H1 (cell line): ENCODE results near the gene STK40. TPM values are rescaled to one million over a fixed set of nuclear protein-coding genes. Genes with fewer than 3 reads are reported as not detected.

Experiments
- CTCF ChIA-PET: fragments of 300-600 bp; sonication (Branson Sonifier 250); formaldehyde crosslinking; loops from one replicate; lab custom pipeline; 2021; ENCODE audit not compliant: partially characterized antibody; lab: Charles Lee
- POLR2A ChIA-PET: fragments of 300-600 bp; sonication (Branson Sonifier 250); formaldehyde crosslinking; loops from one replicate; lab custom pipeline; 2021; ENCODE audit warnings: inconsistent platforms; ENCODE audit not compliant: partially characterized antibody; lab: Charles Lee
- DNase-seq, 2 experiments: peaks; one replicate each; pipeline versions ENCODE4 v3.0.0 to v3.0.0-alpha.2; 2010 to 2022; ENCODE audit warnings: low spot score in 2 of 2, low read depth in 1 of 2, mixed read lengths in 1 of 2
- FAIRE-seq: peaks from 2 replicates; lab custom pipeline; 2011; peaks lifted over from hg19 to GRCh38; lab: Jason Lieb, UNC
- H2AFZ ChIP-seq: 2 replicates; pipeline ENCODE4 v1.8.1; 2012; ENCODE audit warnings: low read length, inconsistent platforms
- H2AK5ac ChIP-seq: 2 replicates; pipeline ENCODE4 v1.6.1; 2013; ENCODE audit warnings: low read depth, low read length
- H2BK120ac ChIP-seq: replicated peaks from 2 replicates; pipeline ENCODE3; 2013; ENCODE audit warnings: low read depth, low read length, inconsistent platforms
- H2BK12ac ChIP-seq: 2 replicates; pipeline ENCODE4 v1.6.1; 2013; ENCODE audit warnings: low read depth, low read length
- H2BK15ac ChIP-seq: 2 replicates; pipeline ENCODE4 v1.6.1; 2013; ENCODE audit warnings: low read length
- H2BK20ac ChIP-seq: 2 replicates; pipeline ENCODE4 v1.6.1; 2013; ENCODE audit warnings: low read length
- H2BK5ac ChIP-seq: 2 replicates; pipeline ENCODE4 v1.6.1; 2013; ENCODE audit warnings: low read depth, low read length
- H3K14ac ChIP-seq: 2 replicates; pipeline ENCODE4 v1.6.1; 2013; ENCODE audit warnings: inconsistent platforms; ENCODE audit not compliant: insufficient read length
- H3K18ac ChIP-seq: 2 replicates; pipeline ENCODE4 v1.6.1; 2013; ENCODE audit warnings: low read length; ENCODE audit errors: extremely low read depth
- H3K23ac ChIP-seq: 2 replicates; pipeline ENCODE4 v1.6.1; 2013; ENCODE audit warnings: inconsistent platforms; ENCODE audit not compliant: insufficient read length
- H3K23me2 ChIP-seq: 2 replicates; pipeline ENCODE4 v1.6.1; 2013; ENCODE audit warnings: low read depth, low read length
- H3K27ac ChIP-seq: 2 replicates; pipeline ENCODE4 v1.6.1; 2011; ENCODE audit warnings: low read depth, low read length, inconsistent platforms
- H3K27me3 ChIP-seq, 4 experiments: replicated peaks in 1 of 4; 1 replicate in 1 of 4; 2 replicates in 3 of 4; pipeline versions ENCODE4 v1.6.1 to v1.8.1; 2011 to 2013; ENCODE audit warnings: low read length in 3 of 4, mild to moderate bottlenecking in 3 of 4, inconsistent platforms in 2 of 4, mixed read lengths in 2 of 4, moderate library complexity in 1 of 4; ENCODE audit not compliant: control insufficient read depth in 3 of 4, insufficient read depth in 3 of 4; ENCODE audit errors: extremely low read depth in 1 of 4
- H3K36me3 ChIP-seq, 4 experiments: 2 replicates each; pipeline versions ENCODE4 v1.6.1 to v1.8.1; 2011 to 2013; ENCODE audit warnings: mild to moderate bottlenecking in 4 of 4, low read length in 3 of 4, moderate library complexity in 2 of 4, control low read depth in 1 of 4, inconsistent platforms in 1 of 4; ENCODE audit not compliant: insufficient read depth in 4 of 4, control insufficient read depth in 2 of 4
- H3K4ac ChIP-seq: replicated peaks from 2 replicates; pipeline ENCODE3; 2013; ENCODE audit warnings: low read length, low read depth, mixed read lengths, inconsistent platforms; ENCODE audit not compliant: insufficient read length
- H3K4me1 ChIP-seq, 4 experiments: replicated peaks in 1 of 4; 1 replicate in 1 of 4; 2 replicates in 3 of 4; pipeline versions ENCODE4 v1.6.1 to v1.8.1; 2011 to 2013; ENCODE audit warnings: low read length in 3 of 4, inconsistent platforms in 2 of 4, mixed read lengths in 1 of 4; ENCODE audit not compliant: insufficient read depth in 4 of 4, control insufficient read depth in 3 of 4
- H3K4me2 ChIP-seq, 2 experiments: 2 replicates each; pipeline versions ENCODE4 v1.6.1 to v1.8.1; 2011 to 2013; ENCODE audit warnings: low read depth in 2 of 2, low read length in 2 of 2, control low read depth in 1 of 2, inconsistent platforms in 1 of 2, mild to moderate bottlenecking in 1 of 2; ENCODE audit not compliant: insufficient read depth in 1 of 2
- H3K4me3 ChIP-seq, 4 experiments: fragments of 200-600, 300-600 bp in 1 of 4; sonication (generic), shearing (Covaris generic), sonication (Bioruptor Twin) in 1 of 4; 2 replicates each; pipeline versions ENCODE4 v1.5.1 to v1.8.1; 2011 to 2016; ENCODE audit warnings: low read length in 4 of 4, low read depth in 3 of 4, control low read depth in 2 of 4, inconsistent platforms in 2 of 4, mild to moderate bottlenecking in 2 of 4, mixed read lengths in 1 of 4, moderate library complexity in 1 of 4; ENCODE audit not compliant: insufficient read depth in 2 of 4; ENCODE audit errors: extremely low read depth in 1 of 4
- H3K56ac ChIP-seq: replicated peaks from 2 replicates; pipeline ENCODE3; 2013; ENCODE audit warnings: low read depth, mild to moderate bottlenecking, mixed read lengths, low read length, inconsistent platforms; ENCODE audit not compliant: insufficient read length
- H3K79me1 ChIP-seq: 2 replicates; pipeline ENCODE4 v1.6.1; 2013; ENCODE audit warnings: low read depth, low read length, control low read depth
- H3K79me2 ChIP-seq, 2 experiments: 2 replicates each; pipeline versions ENCODE4 v1.6.1 to v1.8.1; 2012 to 2013; ENCODE audit warnings: low read length in 2 of 2, mild to moderate bottlenecking in 2 of 2, inconsistent platforms in 1 of 2; ENCODE audit not compliant: insufficient read depth in 2 of 2, control insufficient read depth in 1 of 2
- H3K9ac ChIP-seq, 4 experiments: replicated peaks in 1 of 4; 1 replicate in 1 of 4; 2 replicates in 3 of 4; pipeline versions ENCODE4 v1.6.1 to v1.8.1; 2011 to 2013; ENCODE audit warnings: low read depth in 3 of 4, low read length in 3 of 4, control low read depth in 2 of 4, mild to moderate bottlenecking in 2 of 4, moderate library complexity in 2 of 4, inconsistent platforms in 1 of 4; ENCODE audit errors: extremely low read depth in 1 of 4
- H3K9me3 ChIP-seq, 2 experiments: 2 replicates each; pipeline versions ENCODE4 v1.6.1 to v1.8.1; 2012 to 2013; ENCODE audit warnings: mild to moderate bottlenecking in 2 of 2, moderate library complexity in 2 of 2, control low read depth in 1 of 2, inconsistent platforms in 1 of 2, low read depth in 1 of 2, low read length in 1 of 2, mixed read lengths in 1 of 2; ENCODE audit not compliant: insufficient read depth in 2 of 2
- H4K20me1 ChIP-seq, 2 experiments: replicated peaks in 1 of 2; 2 replicates each; pipeline versions ENCODE3 to v1.8.1; 2011 to 2013; ENCODE audit warnings: inconsistent platforms in 2 of 2, low read length in 2 of 2, mild to moderate bottlenecking in 1 of 2; ENCODE audit not compliant: insufficient read depth in 2 of 2, control insufficient read depth in 1 of 2
- H4K5ac ChIP-seq: 2 replicates; pipeline ENCODE4 v1.6.1; 2013; ENCODE audit warnings: low read length, low read depth, mixed read lengths, inconsistent platforms; ENCODE audit not compliant: insufficient read length
- H4K8ac ChIP-seq: 2 replicates; pipeline ENCODE4 v1.8.0; 2013; ENCODE audit warnings: mild to moderate bottlenecking, moderate library complexity, low read length, inconsistent platforms; ENCODE audit not compliant: insufficient read depth; ENCODE audit errors: extremely low read depth
- H4K91ac ChIP-seq: replicated peaks from 2 replicates; pipeline ENCODE3; 2013; ENCODE audit warnings: low read length, mixed read lengths, inconsistent platforms; ENCODE audit not compliant: insufficient read length
- BCL11A ChIP-seq, 2 experiments: IDR thresholded peaks; one replicate each; pipeline ENCODE4 v1.6.1; 2011; ENCODE audit warnings: low read depth in 2 of 2, low read length in 2 of 2, mild to moderate bottlenecking in 2 of 2
- CEBPB ChIP-seq: IDR thresholded peaks from 2 replicates; pipeline ENCODE4 v1.6.1; 2012; ENCODE audit warnings: low read depth, low read length
- CREB1 ChIP-seq: IDR thresholded peaks from 2 replicates; pipeline ENCODE4 v1.6.1; 2012; ENCODE audit warnings: inconsistent platforms
- CTBP2 ChIP-seq: IDR thresholded peaks from 2 replicates; pipeline ENCODE4 v1.7.0; 2011; ENCODE audit warnings: borderline replicate concordance, mild to moderate bottlenecking, moderate library complexity, mixed read lengths, low read length; ENCODE audit not compliant: insufficient read depth, insufficient read length
- EZH2 ChIP-seq: fragments of 200-600 bp; sonication (generic); IDR thresholded peaks from 2 replicates; pipeline ENCODE4 v1.7.1; 2012; ENCODE audit warnings: low read depth, mild to moderate bottlenecking, moderate library complexity, low read length, inconsistent platforms; ENCODE audit not compliant: severe bottlenecking
- MAFK ChIP-seq: IDR thresholded peaks from 2 replicates; pipeline ENCODE4 v1.6.1; 2012; ENCODE audit warnings: low read depth, mild to moderate bottlenecking, improper control_type of control experiment, low read length
- RBBP5 ChIP-seq: IDR thresholded peaks from 2 replicates; pipeline ENCODE4 v1.7.1; 2012; ENCODE audit warnings: low read depth, mild to moderate bottlenecking, inconsistent platforms, low read length, moderate library complexity, borderline replicate concordance
- SIX5 ChIP-seq: IDR thresholded peaks from 2 replicates; pipeline ENCODE4 v1.6.1; 2011; ENCODE audit warnings: mild to moderate bottlenecking, low read depth, low read length
- SP4 ChIP-seq: IDR thresholded peaks from 2 replicates; pipeline ENCODE4 v1.6.1; 2012; ENCODE audit warnings: low read length, inconsistent platforms
- SRF ChIP-seq: IDR thresholded peaks from 2 replicates; pipeline ENCODE4 v1.6.1; 2011; ENCODE audit warnings: mild to moderate bottlenecking, low read depth, low read length, moderate library complexity
- SUZ12 ChIP-seq: fragments of 200-600 bp; sonication (generic); IDR thresholded peaks from 2 replicates; pipeline ENCODE4 v1.6.1; 2012; ENCODE audit warnings: mild to moderate bottlenecking, inconsistent platforms, low read length, moderate library complexity, mixed read lengths
- TAF7 ChIP-seq: optimal IDR thresholded peaks from 2 replicates; pipeline ENCODE3; 2011; ENCODE audit warnings: low read depth, mild to moderate bottlenecking, inconsistent platforms, low read length, moderate library complexity, borderline replicate concordance
- TBP ChIP-seq: IDR thresholded peaks from 2 replicates; pipeline ENCODE4 v1.6.1; 2011; ENCODE audit warnings: low read depth, low read length, improper control_type of control experiment
- ZNF274 ChIP-seq: IDR thresholded peaks from 2 replicates; pipeline ENCODE4 v1.7.0; 2012; ENCODE audit warnings: low read length, borderline replicate concordance; ENCODE audit errors: extremely low read depth
- WGBS, 2 experiments: shearing (Covaris generic) in 1 of 2; methylation state at CpG; one replicate each; pipeline versions ENCODE4 v1.1.6 to v1.1.7; 2013 to 2015; ENCODE audit warnings: low lambda C conversion rate in 2 of 2, mixed read lengths in 2 of 2, inconsistent platforms in 1 of 2, low coverage in 1 of 2, missing lambda C conversion rate in 1 of 2; ENCODE audit not compliant: insufficient replicate concordance in 2 of 2, insufficient coverage in 1 of 2, insufficient read length in 1 of 2; ENCODE audit errors: extremely low coverage in 1 of 2, missing lambda C conversion rate in 1 of 2; 5-methylcytosine and 5-hydroxymethylcytosine counted together
- polyA plus RNA-seq, 7 experiments: library from polyadenylated mRNA; depleted of rRNA in 3 of 7; stranded (reverse) in 5 of 7; unstranded in 2 of 7; fragments of >200 nt in 5 of 7; fragments of 200-250 nt in 2 of 7; gene quantifications; 1 replicate in 5 of 7; 2 replicates in 1 of 7; 4 replicates in 1 of 7; pipeline versions ENCODE4 v1.2.1 to v1.2.3, GENCODE V29; 2011 to 2013; ENCODE audit warnings: missing spikeins in 2 of 7, mixed read lengths in 2 of 7
- total RNA-seq: library from RNA; stranded (reverse); fragmentation: NEBNext Ultra II Directional; extraction: Animal tissue kit (Norgen Biotek cat#: 25700); gene quantifications from 2 replicates; pipeline ENCODE4 v1.2.1, GENCODE V29; 2021
- TF ChIP-seq, protein P1 (sequence below): IDR thresholded peaks from 2 replicates; pipeline ENCODE4 v1.6.1; 2012; ENCODE audit warnings: inconsistent platforms

The STK40 gene
- total and polyA plus RNA-seq, 2 of the 8 experiments (the other 6 are each of a cell fraction or from before 2014, with no cell fraction given): 13.6 to 28.6 TPM

GRCh38 chr1:36392836-36393235 is 7.1 kb upstream of the STK40 start:
- H3K23me2 ChIP-seq: peaks cover 4% of the 10 kb centered on the region; the same call in 1 of the 2 replicates
- H3K27ac ChIP-seq: no peak overlapping the region
- no peak overlapping the region for H3K4me3 ChIP-seq
- peaks cover 0 to 9% of the 10 kb centered on the region in 2 experiments for H4K20me1 ChIP-seq
- H2BK20ac ChIP-seq: no peak overlapping the region
- H2BK120ac ChIP-seq: no peak overlapping the region
- H2AK5ac ChIP-seq: no peak overlapping the region
- no peak overlapping the region for H3K14ac ChIP-seq
- no peak overlapping the region for H4K91ac ChIP-seq
- peaks cover 6 to 24% (median 17%) of the 10 kb centered on the region in 4 experiments for H3K36me3 ChIP-seq
- no peak overlapping the region for H3K23ac ChIP-seq
- peaks cover 0 to 11% of the 10 kb centered on the region in 2 experiments; a peak in 3 of 4 replicates for H3K79me2 ChIP-seq
- H3K4me2 ChIP-seq: no peak overlapping the region
- DNase-seq: no peak
- H3K18ac ChIP-seq: no peak overlapping the region
- H2AFZ ChIP-seq: no peak overlapping the region
- POLR2A ChIA-PET: interaction anchor here (1.2 kb wide), 1 partner anchor 93 kb away, joined by 3 read pairs; no protein-coding TSS in a partner anchor
- H2BK15ac ChIP-seq: no peak overlapping the region
- H3K56ac ChIP-seq: no peak overlapping the region
- no peak for FAIRE-seq
- H3K4ac ChIP-seq: no peak overlapping the region
- no peak overlapping the region for H2BK12ac ChIP-seq
- H4K5ac ChIP-seq: no peak overlapping the region
- H3K9me3 ChIP-seq: no peaks in the 10 kb centered on the region
- H3K27me3 ChIP-seq: no peaks in the 10 kb centered on the region
- CTCF ChIA-PET: interaction anchor here (0.6 to 1.7 kb wide), 5 partner anchors 25 to 31 kb away, joined by 3 to 4 read pairs (median 3); no protein-coding TSS in a partner anchor
- no peak overlapping the region for H4K8ac ChIP-seq
- peaks cover 0 to 2% (median under 1%) of the 10 kb centered on the region in 4 experiments; a peak in 3 of 7 replicates for H3K4me1 ChIP-seq
- H2BK5ac ChIP-seq: no peak overlapping the region
- 92% methylated on average over 4 of the region's 4 CpGs; no CpG with 5 or more reads in 1 of the 2 experiments for WGBS, 2 experiments
- no peak overlapping the region for H3K9ac ChIP-seq
- peaks cover 5% of the 10 kb centered on the region; the same call in 1 of the 2 replicates for H3K79me1 ChIP-seq
- TF ChIP-seq CEBPB (no peak), TAF7 (no peak), SP4 (no peak), RBBP5 (no peak), SRF (no peak), TBP (no peak), SIX5 (no peak), SUZ12 (no peak), BCL11A (IDR thresholded peaks at IDR 0.05; ENCODE audit: low read depth in 2 of 2, low read length in 2 of 2) (no peak), ZNF274 (no peak), CTBP2 (no peak), MAFK (no peak), CREB1 (no peak), EZH2 (no peak)
- TF ChIP-seq, protein P1, sequence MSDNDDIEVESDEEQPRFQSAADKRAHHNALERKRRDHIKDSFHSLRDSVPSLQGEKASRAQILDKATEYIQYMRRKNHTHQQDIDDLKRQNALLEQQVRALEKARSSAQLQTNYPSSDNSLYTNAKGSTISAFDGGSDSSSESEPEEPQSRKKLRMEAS: no peak
